Transverse colon (tissue), 4 donors: ENCODE measurements around the gene GPC6.

ENCODE experiments used
- CTCF ChIP-seq, 5 experiments: fragments of 200-600 bp in 3 of 5; fragments of 450-650 bp in 2 of 5; sonication (generic) in 3 of 5; IDR thresholded peaks; 1 replicate in 2 of 5; 2 replicates in 3 of 5; pipeline ENCODE4 v1.5.1; 2016 to 2017; ENCODE audit warnings: antibody characterized with exemption in 5 of 5, inconsistent platforms in 3 of 5, mild to moderate bottlenecking in 2 of 5, moderate library complexity in 1 of 5
- EP300 ChIP-seq: sonication (generic); formaldehyde crosslinking; IDR thresholded peaks from one replicate; pipeline ENCODE4 v1.6.1; 2017; ENCODE audit warnings: antibody characterized with exemption, low read depth
- POLR2AphosphoS5 ChIP-seq, 3 donors: sonication (generic); formaldehyde crosslinking; IDR thresholded peaks; one replicate each; pipeline ENCODE4 v1.6.1; 2016; ENCODE audit warnings: antibody characterized with exemption in 3 of 3

- TF ChIP-seq CTCF (IDR thresholded peaks at IDR 0.05) (no peak), EP300 (no peak), POLR2AphosphoS5 (IDR thresholded peaks at IDR 0.05) (no peak)
Measured at GRCh38 chr13:93726173-93726957, 499.8 kb downstream of the GPC6 start.
